ENCODE measurements around the gene AKT1.
"Not testable (repeated sequence)": the region's sequence is repeated elsewhere in the genome, so short reads cannot be mapped to it uniquely, and the experiment has no call there.

Gene AKT1

GRCh38 chr14:104758981-104759969 is 36.3 kb downstream of the AKT1 start:
- in situ Hi-C loops (cut with HindIII; ENCODE audit: low sequenced_read_pairs), result no loop called here

- in situ Hi-C loops (cut with HindIII; ENCODE audit: low sequenced_read_pairs), result no loop called here
These were observed 37.7 kb downstream of the AKT1 start for GRCh38 chr14:104757681-104758392.

GRCh38 chr14:104757238-104757585 is 38.3 kb downstream of the AKT1 start:
- in situ Hi-C loops (cut with HindIII; ENCODE audit: low sequenced_read_pairs), result no loop called here

- in situ Hi-C loops (cut with HindIII; ENCODE audit: low sequenced_read_pairs), result no loop called here
These were observed 38.9 kb downstream of the AKT1 start for GRCh38 chr14:104756477-104757237.

GRCh38 chr14:104755621-104756020 is 39.9 kb downstream of the AKT1 start:
- in situ Hi-C loops (cut with HindIII; ENCODE audit: low sequenced_read_pairs), result no loop called here

GRCh38 chr14:104754213-104754851 is 41.2 kb downstream of the AKT1 start:
- in situ Hi-C loops (cut with HindIII; ENCODE audit: low sequenced_read_pairs), result no loop called here

- in situ Hi-C loops (cut with HindIII; ENCODE audit: low sequenced_read_pairs), result no loop called here
These were observed 41.9 kb downstream of the AKT1 start for GRCh38 chr14:104753528-104754212.

- in situ Hi-C loops (cut with HindIII; ENCODE audit: low sequenced_read_pairs), result no loop called here
These were observed 42.6 kb downstream of the AKT1 start, which contains the start of gene SIVA1 for GRCh38 chr14:104752735-104753527. Gene SIVA1, plus strand, starts transcription at chr14:104753147. Its CDS starts 55 bp downstream, at chr14:104753202.

- in situ Hi-C loops (cut with HindIII; ENCODE audit: low sequenced_read_pairs), result no loop called here
These were observed 43.2 kb downstream of the AKT1 start for GRCh38 chr14:104752423-104752734.

- in situ Hi-C loops (cut with HindIII; ENCODE audit: low sequenced_read_pairs), result no loop called here
These were observed 43.8 kb downstream of the AKT1 start for GRCh38 chr14:104751539-104752422.

GRCh38 chr14:104750753-104751057 is 44.8 kb downstream of the AKT1 start:
- in situ Hi-C loops (cut with HindIII; ENCODE audit: low sequenced_read_pairs), result not testable (repeated sequence)

GRCh38 chr14:104750056-104750752 is 45.3 kb downstream of the AKT1 start:
- in situ Hi-C loops (cut with HindIII; ENCODE audit: low sequenced_read_pairs), result no loop called here

- in situ Hi-C loops (cut with HindIII; ENCODE audit: low sequenced_read_pairs), result no loop called here
These were observed 46.4 kb downstream of the AKT1 start for GRCh38 chr14:104749111-104749649.

GRCh38 chr14:104747876-104748275 is 47.7 kb downstream of the AKT1 start:
- in situ Hi-C loops (cut with HindIII; ENCODE audit: low sequenced_read_pairs), result no loop called here

- in situ Hi-C loops (cut with HindIII; ENCODE audit: low sequenced_read_pairs), result no loop called here
These were observed 48.5 kb downstream of the AKT1 start for GRCh38 chr14:104746934-104747481.

- in situ Hi-C loops (cut with HindIII; ENCODE audit: low sequenced_read_pairs), result no loop called here
These were observed 49.4 kb downstream of the AKT1 start for GRCh38 chr14:104746071-104746545.

- in situ Hi-C loops (cut with HindIII; ENCODE audit: low sequenced_read_pairs), result no loop called here
These were observed 50.1 kb downstream of the AKT1 start for GRCh38 chr14:104745431-104745830.
